Suprapubic skin (tissue), 3 donors: Measurements from ENCODE around the gene C9.

ENCODE experiments used
- CTCF ChIP-seq, 2 donors: fragments of 200-600 bp in 1 of 2; fragments of 450-650 bp in 1 of 2; sonication (generic) in 1 of 2; IDR thresholded peaks; one replicate each; pipeline ENCODE4 v1.5.1; 2016 to 2019; ENCODE audit warnings: antibody characterized with exemption in 2 of 2, mild to moderate bottlenecking in 1 of 2, moderate library complexity in 1 of 2
- EP300 ChIP-seq: sonication (generic); formaldehyde crosslinking; IDR thresholded peaks from one replicate; pipeline ENCODE4 v1.6.1; 2017; ENCODE audit warnings: antibody characterized with exemption

- TF ChIP-seq CTCF (IDR thresholded peaks at IDR 0.05): no peak
- no peak for TF ChIP-seq EP300
These were observed 44.7 kb upstream of the C9 start for GRCh38 chr5:39409033-39409432.
